HG02852 (cell line): ENCODE measurements around the gene PDIA6.

ENCODE experiments used
- ATAC-seq: cut with Tn5 transposase; IDR thresholded peaks from one replicate; pipeline ENCODE4 v1.9.1; 2021; ENCODE audit warnings: mild to moderate bottlenecking, moderate library complexity; ENCODE audit not compliant: unreplicated experiment

PDIA6 gene

DNA sequence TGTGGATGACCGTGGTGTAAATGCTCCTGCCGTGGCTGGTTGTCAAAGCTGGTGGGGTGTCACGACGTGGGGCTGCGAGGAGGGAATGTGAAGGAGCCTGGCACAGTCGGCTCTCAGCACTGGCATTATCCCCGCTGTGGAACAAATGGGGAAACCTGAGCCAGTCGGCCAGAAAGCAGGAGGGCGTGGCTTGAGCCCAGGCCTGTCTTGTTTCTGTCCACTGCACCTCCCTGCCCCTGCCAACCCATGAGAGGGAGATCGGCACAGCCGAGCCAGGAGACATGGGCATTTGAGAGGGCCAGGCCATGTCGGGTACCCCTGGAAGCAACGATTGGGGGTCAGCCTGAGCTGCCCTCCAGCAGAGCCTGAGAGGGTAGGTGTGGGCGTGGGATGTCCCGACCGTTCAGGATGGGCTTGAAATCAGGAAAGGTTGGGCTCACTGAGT, 44.5 kb downstream of the PDIA6 start:
- no peak for ATAC-seq

DNA sequence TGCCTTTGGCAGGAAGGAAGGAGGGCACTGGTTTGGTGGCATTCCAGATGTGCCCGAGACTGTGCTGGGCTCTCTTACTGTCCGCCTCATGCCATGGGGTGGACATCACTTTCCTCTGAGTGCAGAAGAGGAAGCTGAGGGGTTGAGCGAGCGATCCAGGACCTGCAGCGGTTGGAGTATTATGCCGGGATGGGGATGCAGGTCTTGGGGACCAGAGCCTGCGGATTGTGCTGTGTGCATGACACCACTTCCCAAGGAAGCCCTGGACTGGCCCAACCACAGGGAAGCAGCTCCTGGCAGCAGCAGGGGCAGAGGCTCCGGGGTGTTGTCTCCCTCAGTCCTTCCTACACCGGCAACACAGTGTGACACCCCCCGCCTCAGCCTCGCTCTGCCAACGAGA, 46.7 kb downstream of the PDIA6 start:
- ATAC-seq, result no peak

DNA sequence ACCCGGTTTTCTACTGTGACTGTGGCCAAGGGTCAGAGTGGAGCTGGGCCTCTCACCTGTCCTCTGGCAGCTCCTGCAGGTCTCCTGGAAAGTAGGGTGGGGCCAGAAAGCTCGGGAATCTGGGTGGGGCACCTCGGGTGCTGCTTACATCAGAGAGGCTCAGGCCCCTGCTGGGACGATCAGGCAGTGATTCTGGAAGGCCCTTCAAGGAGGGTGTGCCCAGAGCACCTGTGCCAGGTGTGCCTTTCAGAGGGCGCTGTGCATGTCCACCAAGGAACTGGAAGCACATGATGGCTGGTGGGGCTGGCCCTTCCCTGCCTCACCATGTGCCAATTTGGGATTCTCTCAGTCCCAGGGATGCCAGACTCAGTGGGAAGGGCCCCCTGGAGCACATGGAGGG, 47.1 kb downstream of the PDIA6 start:
- ATAC-seq, result no peak

DNA sequence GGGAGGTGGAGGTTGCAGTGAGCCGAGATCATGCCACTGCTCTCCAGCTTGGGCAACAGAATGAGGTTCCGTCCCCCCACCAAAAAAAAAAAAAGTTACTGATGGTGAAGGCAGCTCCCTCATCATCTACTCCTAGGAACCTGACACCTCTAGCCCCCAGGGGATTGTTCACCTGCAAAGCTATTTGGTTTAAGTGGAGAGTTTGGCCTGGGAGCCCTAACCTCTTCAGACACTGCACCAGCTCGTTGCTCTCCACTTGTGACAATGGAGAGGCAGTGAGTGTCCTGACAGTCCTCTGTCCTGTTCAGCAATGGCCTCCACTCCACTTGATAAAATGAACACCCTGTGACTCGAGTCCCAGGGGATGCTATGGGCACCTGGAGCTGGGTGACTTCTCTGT, 47.7 kb downstream of the PDIA6 start:
- ATAC-seq, result no peak

DNA sequence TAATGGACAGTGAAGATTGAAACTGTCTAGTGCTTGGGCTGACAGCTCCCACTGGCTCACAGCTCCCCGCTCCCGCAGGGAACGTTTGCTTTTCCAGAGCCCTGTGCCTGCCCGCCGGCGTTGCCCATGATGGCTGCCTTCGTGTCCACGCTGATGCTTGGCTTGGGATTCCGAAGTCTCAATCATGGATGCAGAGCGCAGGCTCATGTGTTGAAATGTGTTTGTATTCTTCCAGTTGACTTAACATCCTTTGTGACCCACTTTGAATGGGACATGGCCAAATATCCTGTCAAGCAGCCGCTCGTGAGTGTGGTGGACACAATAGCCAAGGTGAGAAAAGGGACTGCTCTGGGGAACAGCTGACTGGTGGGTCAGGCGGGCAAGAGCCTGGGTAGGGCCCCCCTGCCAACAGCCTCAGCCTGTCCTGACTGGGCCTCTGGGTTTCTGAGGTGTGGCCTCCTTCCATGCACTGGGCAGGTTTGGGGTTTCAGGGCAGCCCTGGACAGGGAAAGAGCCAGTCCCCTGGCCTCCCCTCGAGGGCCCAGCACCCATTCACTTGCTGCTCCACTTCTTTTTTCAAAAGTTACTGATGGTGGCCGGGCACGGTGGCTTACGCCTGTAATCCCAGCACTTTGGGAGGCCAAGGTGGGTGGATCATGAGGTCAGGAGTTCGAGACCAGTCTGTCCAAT, 48.3 kb downstream of the PDIA6 start:
- ATAC-seq, result no peak

DNA sequence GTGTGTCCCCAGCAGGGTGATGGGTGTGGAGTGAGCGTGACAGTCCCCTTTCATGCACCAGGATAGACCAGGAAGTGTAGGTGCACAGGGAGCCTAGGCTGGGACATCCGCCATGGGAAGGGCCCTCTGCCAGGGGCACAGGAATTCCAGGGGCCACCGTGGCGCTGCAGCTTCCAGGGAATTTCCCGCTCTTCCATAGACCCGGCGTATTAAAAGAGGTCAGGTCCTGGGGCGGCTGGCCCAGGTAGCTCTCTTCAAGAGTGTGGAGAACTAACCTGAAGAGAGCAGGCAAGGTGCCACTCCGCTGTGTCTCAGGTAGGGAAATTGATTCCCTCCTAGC, 49.2 kb downstream of the PDIA6 start:
- no peak for ATAC-seq

DNA sequence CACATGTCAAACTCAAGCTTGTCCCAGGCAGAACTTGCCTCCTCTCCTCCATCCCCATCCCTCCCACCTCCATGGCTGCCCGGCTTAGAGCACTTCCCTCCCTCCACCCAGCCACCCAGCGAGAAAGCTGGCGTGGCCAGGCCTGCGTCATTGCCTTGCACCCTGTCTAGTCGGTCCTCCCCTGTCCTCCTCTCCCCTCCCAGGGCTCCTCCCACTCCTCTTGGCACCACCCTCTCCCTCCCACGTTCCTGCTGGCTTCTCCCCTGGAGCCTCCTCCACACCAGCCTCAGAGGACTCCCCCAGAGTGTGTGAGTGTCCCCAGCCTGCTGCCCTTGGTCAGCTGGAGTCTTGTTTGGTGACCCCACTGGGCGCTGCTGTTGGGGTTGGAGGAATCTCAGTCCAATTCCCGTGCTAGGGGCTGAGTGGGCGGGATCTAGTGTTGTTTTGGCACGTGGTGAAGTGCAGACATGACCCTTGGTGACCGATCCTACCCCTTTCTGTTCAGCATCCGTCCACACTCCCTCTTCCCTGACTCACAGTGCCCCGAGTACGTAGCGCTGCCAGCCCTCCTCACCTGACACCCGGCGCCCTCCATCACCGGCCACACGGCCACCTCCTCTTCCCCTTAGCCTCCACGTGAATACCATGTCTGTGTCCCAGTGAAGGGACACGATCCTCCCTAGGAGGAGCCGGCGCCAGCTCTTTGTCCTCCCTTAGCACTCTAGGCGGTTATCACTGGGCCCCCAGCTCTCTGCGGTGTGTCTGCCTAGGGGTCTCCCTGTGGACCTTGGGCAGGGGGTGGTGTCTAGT, 49.7 kb downstream of the PDIA6 start:
- ATAC-seq, result no peak

DNA sequence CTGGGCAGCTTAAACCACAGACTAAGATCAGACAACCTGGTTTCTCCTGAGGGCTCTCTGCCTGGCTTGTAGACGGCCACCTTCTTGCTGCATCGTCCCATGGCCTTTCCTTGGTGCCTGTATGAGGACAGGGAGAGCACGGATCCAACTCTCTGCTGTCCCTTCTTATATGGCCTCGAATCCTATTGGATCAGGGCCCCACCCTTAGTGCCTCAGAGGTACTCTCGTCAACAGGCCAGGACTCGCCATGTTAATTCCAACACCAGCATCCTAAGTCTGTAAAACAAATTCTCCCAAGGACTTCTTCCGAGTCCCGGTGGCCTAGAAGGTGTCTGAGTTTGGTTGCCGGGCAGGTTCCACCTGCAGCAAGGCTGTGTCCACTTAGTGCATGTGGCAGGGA, 51.0 kb downstream of the PDIA6 start:
- ATAC-seq, result no peak

DNA sequence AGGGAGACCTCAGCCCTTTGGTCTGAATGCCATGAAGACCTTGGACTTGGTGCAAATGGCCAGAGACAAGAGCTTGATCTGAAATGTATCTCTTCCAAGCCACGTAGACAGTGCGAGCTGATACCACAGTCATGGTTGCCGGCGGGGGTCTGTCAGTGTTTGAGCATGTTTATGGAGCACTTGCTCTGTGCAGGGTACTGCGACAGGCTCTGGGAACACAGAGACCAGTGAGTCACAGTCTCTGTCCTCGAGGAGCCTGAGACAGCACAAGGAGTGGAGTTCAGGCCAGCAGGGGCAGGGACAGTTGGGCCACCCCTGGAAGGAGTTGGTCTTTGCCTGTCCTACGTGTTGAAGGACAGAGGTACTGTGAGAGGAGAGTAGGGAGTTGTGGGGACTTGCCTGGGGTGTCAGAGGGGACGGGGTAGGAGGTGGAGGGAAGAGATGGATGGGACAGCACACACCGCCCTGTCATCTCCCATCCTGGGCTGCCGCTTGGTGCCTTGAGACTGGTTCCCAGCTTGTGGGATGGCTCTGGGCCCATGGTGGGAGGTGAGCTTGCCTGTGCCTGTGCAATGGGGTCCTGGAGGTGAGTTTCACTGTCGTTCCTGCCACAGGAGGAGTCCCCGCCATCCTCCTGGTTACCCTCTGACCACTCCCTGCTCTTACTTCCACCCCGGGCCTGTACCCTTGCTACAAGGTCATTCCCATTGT, 51.6 kb downstream of the PDIA6 start:
- no peak for ATAC-seq

DNA sequence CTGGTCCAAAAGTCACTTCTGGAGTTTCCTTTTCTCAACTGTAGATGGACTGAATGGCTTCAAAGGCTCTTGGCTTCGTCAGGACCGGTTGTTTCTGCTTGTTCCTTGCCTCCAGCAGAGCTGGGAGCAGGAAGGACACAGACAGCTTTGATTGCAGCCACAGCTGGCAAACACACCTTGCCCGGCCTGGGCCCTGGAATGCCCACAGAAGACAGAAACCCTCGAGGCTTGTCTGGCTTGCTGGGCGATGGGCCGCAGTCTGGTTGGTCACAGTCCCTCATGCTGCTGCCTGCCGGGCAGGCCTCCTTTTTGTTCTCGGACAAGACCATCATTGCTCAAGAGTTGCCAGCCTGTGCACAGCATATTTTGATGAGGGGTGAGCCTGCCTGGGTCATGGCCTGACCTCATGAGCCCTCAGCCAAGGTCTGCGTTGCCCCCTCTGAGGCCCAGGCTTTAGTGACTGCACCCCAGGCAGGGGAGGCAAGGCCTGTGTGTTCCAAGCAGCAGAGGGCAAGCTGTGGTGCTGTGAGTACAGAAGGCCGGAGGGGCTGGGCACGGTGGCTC, 53.4 kb downstream of the PDIA6 start:
- no peak for ATAC-seq

DNA sequence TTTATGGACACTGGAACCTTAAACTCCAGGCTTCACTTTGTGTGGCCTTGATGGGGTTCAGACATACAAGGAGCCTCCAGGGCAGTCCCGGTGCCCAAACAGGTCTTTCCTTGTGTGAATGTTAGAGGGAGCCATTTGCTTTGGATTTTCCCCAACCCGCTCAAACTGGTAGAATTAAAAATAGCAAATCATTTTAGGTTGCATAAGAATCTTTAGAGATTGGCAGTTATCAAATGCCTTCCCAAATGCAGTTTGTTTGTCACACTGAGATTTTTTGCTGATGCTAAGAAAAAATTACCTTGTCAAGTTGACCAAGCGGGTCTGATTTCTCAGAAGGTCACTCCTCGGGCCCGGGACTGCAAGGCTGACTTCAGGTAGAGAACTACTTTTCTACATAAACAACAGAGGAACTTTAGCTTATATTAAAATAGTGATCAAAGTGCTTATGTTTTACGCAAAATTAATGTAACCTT, 54.7 kb downstream of the PDIA6 start:
- ATAC-seq, result no peak

DNA sequence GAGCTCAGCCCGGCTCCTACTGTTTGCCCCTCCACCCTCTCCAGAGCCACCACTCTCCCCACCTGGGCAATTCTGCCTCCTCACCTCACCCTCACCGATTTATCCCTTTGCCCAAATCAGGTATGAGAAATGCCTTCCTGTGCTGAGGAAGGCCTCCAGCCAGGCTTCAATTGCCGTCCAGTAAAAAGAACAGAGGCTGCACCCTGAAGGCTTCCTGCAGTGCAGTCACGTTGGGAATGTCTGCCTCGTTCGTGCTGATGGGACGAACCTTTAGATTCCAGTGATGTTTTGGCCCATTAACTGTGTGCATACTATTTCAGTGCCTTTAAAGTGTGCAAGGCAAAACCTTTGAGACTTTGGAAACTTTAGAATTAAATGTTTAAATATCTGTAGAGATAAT, 57.0 kb downstream of the PDIA6 start:
- no peak for ATAC-seq

DNA sequence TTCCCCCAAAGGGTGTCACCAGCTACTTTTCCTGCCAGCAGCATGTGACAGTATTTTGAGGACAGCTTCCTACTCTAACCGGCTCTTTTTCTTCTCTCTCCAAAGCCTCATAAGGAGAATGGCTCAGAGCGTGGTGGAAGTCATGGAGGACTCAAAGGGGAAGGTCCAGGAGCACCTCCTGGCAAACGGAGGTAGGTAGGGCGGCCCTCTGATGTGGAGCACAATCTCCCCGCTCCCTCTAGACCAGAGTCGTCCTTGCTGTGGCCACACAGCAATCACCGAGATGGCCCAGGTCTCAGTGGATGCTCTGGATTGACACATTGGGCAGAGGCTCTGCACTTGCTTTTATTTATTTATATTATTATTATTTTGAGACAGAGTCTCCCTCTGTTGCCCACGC, 58.7 kb downstream of the PDIA6 start:
- no peak for ATAC-seq

DNA sequence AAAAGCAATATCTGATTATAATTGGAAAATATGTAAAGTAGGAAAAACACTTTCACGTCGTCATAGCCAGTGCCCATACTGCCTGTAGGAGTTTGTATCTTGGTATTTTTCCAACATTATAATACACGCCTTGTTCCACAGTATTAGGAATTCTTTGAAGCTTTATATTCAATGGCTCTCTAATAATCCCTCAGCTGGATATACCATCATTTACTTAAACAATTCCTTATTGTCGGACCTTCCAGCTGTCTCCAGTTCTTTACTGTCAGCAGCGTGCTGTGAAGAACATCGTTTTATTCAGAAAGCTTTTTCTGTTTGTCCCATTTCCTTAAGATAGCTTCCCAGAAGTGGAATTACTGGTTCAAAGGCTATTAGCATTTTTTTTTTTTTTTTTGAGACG, 59.4 kb downstream of the PDIA6 start:
- no peak for ATAC-seq

DNA sequence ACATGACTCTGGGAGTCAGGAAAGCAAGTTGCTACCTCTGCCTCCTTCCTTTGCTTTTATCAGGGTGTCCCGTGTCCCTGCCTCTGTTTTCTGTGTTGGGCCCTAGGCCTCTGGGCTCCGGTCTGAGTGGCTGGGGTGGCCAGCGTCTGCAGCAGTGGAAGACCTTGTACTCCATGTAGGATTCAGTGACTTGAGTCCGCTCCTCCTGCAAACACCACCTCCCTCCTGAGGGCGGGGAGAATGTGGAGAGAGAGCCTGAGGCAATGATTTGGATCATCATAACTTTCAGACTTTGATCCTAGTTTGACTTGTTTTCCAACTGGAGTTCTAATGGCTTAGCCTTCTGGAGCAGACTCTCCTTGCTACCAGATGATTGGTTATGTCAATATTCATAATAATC, 60.3 kb downstream of the PDIA6 start:
- no peak for ATAC-seq

DNA sequence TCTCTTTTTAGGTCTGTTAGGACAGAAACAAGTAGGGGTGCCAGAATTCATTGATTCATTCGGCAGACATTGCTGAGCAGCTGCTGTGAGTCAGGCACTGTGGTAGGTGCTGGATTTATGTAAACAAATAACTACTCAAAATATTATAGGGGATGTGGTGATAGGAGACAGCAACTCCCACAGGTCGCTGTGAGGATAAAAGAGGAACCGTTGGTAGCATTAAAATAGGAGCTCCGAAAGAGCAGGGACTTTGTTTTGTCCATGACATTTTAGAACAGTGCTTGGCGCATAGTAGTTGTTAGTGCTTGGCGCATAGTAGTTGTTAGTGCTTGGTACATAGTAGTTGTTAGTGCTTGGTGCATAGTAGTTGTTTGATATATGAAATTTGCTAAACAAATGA, 62.0 kb downstream of the PDIA6 start:
- ATAC-seq, result no peak

DNA sequence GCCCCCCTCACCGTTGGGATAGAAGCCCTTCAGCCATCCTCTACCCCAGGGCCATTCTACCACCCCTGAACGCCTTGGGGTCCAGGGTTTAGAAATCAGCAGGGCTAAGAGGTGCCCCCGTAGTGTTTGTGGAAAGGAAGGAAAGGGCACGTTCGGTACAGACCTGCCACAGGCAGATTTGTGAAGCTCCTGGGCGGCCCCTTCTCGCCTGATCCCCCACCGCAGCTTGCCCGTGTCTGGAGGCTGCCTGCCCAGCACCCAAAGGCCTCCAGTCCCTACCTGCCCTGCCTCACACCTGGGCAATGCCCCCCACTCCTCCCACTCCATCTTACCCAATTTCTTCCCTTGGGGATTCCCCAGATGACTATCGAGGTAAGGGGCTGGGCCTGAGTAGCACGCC, 69.9 kb downstream of the PDIA6 start:
- ATAC-seq, result no peak

DNA sequence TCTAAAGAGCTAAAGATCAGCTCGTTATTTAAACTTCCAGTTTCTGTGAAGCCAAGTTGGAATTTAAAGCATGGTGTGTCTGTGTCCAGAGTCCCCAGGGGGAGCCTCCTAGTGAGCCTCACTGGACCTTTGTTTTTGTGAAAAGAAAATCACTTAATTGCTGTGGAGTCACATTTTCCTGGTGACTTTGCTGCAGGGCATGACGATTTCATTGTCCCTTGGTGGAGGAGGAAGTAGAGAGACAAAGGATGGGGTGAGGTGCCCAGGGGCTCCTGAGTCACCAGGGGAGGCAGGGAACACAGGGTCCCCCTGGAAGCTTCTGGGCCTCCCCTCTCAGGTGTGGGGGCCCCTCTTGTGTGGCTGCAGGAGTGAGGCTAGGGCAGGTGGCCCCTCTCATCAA, 71.4 kb downstream of the PDIA6 start:
- ATAC-seq, result no peak

DNA sequence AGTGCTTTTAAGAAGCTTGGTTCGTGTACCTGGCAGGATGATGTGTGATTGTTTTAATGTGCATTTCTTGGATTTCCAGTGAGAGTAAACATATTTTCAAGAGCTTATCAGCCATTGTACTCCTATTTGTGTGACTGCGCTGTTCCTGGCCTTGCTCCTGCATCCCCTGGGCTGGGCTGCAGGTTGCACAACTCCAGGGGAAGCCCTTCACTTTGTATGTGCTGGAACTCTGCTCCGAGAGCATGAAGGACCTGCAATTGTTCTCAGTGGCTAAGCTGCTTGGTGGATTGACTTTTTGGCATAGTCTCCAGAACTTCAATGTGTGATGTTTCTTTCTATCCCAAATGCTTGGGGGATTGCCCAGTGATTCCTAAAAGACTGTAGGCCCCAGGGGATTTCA, 72.4 kb downstream of the PDIA6 start:
- ATAC-seq, result no peak

DNA sequence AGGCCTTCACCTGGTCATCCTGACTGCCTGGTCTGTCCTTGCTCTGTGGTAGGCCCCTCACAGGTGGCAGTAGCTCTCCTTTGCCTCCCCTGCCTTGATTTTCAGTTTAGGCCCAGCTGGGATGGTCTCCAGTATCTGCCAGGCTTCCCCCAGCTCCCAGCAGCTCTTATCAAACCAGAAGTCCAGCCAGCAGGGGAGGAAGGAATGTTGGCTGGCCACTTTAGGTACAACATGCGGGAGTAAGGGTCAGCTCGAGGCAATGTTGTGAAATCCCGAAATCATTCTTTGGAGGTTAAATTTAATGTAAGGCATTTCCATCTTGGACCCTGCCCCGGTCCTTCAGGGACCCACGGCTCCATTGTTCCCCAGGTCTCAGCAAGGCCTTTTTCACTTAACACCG, 74.4 kb downstream of the PDIA6 start:
- ATAC-seq, result no peak

DNA sequence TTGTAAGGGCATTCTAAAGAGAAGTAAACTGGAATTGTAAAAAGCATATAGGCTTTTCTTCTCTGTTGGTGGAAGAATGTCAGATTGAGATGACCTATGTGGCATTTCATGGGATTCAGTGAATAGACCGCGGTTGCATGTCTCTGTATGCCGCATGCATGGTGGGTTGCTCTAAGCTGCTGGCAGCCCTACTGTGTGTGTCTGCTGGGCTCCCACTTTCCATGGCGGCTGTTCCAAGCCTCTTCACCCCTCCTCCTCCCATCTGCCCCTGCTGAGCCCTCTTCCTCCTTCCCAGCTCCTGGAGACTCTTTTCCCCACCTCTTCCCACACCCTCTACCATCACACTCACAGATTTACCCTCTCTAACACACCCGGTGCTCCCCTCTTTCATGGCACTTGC, 78.6 kb downstream of the PDIA6 start:
- ATAC-seq, result no peak

DNA sequence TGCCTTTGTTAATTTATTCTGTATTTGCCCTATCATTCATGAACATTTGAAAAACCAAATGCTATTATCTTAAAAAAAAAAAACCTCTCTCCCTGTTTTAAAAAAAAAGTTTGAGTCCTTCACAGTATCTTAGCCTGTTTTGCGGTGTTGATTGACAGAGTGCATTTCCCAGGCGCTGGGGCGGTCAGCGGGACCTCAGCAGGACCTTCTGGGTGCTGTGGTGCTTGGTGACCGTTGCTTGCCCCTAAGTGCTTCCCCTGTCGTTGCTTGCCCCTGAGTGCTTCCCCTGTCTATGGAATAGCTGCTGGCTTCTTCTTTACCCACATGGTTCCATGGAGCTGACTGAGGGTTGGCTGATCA, 79.0 kb downstream of the PDIA6 start:
- ATAC-seq, result no peak
